Pancreas (tissue), 10 donors: ENCODE data around the gene WIZ. TPM values are rescaled to one million over a fixed set of nuclear protein-coding genes. Genes with fewer than 3 reads are reported as not detected.

Experiments
- ATAC-seq, 4 donors: fragments of 200-7000 bp; cut with Tn5 transposase; one replicate each; pipeline versions ENCODE4 v1.8.0 to v1.9.1; 2020; ENCODE audit warnings: mild to moderate bottlenecking in 4 of 4, moderate library complexity in 4 of 4
- DNase-seq, 6 donors: peaks; one replicate each; pipeline ENCODE4 v3.0.0-alpha.2; 2020
- FAIRE-seq: peaks from 2 replicates; lab custom pipeline; 2012; peaks lifted over from hg19 to GRCh38; lab: Jason Lieb, UNC
- H3K27ac ChIP-seq, 4 donors: fragments of 200-600 bp; sonication (generic); 1 replicate in 3 of 4; 2 replicates in 1 of 4; pipeline versions ENCODE4 v1.5.0 to v1.8.0; 2020
- H3K27me3 ChIP-seq, 4 donors: fragments of 200-600 bp; one replicate each; pipeline ENCODE4 v1.8.0; 2021
- H3K36me3 ChIP-seq, 3 donors: fragments of 200-600 bp; sonication (generic) in 1 of 3; one replicate each; pipeline versions ENCODE4 v1.5.0 to v1.8.0; 2020 to 2021
- H3K4me1 ChIP-seq, 3 donors: fragments of 200-600 bp; one replicate each; pipeline ENCODE4 v1.8.0; 2021
- H3K4me3 ChIP-seq, 4 donors: fragments of 200-600 bp; sonication (generic) in 2 of 4; one replicate each; pipeline versions ENCODE4 v1.5.0 to v1.8.0; 2020 to 2021
- H3K9me3 ChIP-seq, 4 donors: fragments of 200-600 bp; one replicate each; pipeline ENCODE4 v1.8.0; 2021
- WGBS, 2 donors: extraction: QIAGEN DNeasy Blood & Tissue Kit; methylation state at CpG; one replicate each; pipeline ENCODE4 v1.1.7; 2013; 5-methylcytosine and 5-hydroxymethylcytosine counted together
- intact Hi-C, 3 donors: fragments of 100-400 bp; cut with DNase I; formaldehyde crosslinking; loops; one replicate each; pipeline versions ENCODE4 v1.11.1 to v1.14.2; 2022
- polyA plus RNA-seq, 2 donors: library from polyadenylated mRNA; stranded (reverse); fragments of 200-250 nt; gene quantifications; one replicate each; pipeline ENCODE4 v1.2.3, GENCODE V29; 2013
- total RNA-seq, 6 donors: library from RNA; stranded (reverse); fragmentation: NEBNext Ultra II Directional in 4 of 6; extraction: Animal tissue kit (Norgen Biotek cat#: 25700) in 4 of 6; gene quantifications; one replicate each; pipeline versions ENCODE4 v1.2.1 to v1.2.4, GENCODE V29; 2021 to 2023
- TF ChIP-seq, protein P1 (sequence below), 4 donors: fragments of 200-600 bp; sonication (generic) in 3 of 4; IDR thresholded peaks; one replicate each; pipeline versions ENCODE4 v1.5.0 to v1.8.0; 2021; ENCODE audit warnings: antibody characterized with exemption in 4 of 4
- donor health status: healthy with polysubstance abuse.
- donor health status: DM: no; HTN: no; CAD: no; lungs with moderate emphysema.
- donor health status: DM: no; HTN: no; CAD: no.
- donor health status: control.
- donor health status: control.
- donor health status: Bipolar disorder and iron deficiency.
- donor health status: DM: yes; HTN: yes; CAD: no.
- donor health status: DM: no; HTN: no; CAD: no.
- donor health status: DM: no; HTN: no; CAD: no.
- donor health status: DM: yes; HTN: yes; CAD: no.

WIZ gene
- total and polyA plus RNA-seq, 8 donors, result 11.0 to 23.2 (median 16.0) TPM

DNA sequence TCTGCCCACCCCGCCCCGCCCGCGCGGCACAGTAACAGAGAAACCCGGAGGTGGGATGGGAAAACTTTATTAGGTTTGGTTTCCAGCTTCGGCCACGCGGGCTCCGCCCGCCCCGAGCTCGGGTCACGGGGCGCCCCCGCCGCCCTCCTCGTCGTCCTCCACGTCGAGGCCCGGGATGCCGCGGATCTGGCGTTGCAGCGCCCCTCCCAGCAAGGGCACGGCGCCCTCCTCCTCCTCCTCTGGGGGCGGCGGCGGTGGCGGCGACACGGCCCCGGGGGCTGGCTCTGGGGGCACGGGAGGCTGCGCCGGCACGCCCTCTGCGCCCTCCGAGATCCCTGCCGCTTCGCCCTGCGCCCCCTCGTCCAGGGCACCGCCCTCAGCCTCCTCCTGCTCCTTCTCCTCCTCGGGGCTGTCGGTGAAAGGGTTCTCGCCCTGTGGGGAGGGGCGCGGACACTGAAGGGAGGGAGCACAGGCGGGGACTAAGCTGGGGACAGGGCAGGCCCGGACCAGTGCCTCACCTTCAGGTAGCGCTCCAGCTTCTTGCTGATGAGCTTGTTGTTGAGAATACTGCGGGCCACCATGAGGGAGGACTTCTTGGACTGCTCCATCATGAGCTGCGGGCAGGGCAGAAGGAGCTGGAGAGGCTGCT is 69.6 kb downstream of the WIZ start:
- Histone ChIP-seq H3K9me3 (no peaks in the 10 kb centered on the region), H3K27me3 (no peaks in the 10 kb centered on the region), H3K36me3 (no peaks in the 10 kb centered on the region), H3K27ac (peak overlapping the region; percentile 54 to 96 (median 76)), H3K4me3 (peak overlapping the region; percentile 71 to 99 (median 96)), H3K4me1 (peaks cover 0 to 15% (median 0%) of the 10 kb centered on the region in 3 donors)
- FAIRE-seq, result no peak
- peak; percentile 7 to 16 (median 9) for ATAC-seq
- intact Hi-C loops, result no loop called here
- DNase-seq, result peak in 4 of 6 donors; percentile 51 to 82 (median 65)
- 5 to 8% methylated on average over 26 to 56 of the region's 56 CpGs for WGBS, 2 donors
- TF ChIP-seq, protein P1, sequence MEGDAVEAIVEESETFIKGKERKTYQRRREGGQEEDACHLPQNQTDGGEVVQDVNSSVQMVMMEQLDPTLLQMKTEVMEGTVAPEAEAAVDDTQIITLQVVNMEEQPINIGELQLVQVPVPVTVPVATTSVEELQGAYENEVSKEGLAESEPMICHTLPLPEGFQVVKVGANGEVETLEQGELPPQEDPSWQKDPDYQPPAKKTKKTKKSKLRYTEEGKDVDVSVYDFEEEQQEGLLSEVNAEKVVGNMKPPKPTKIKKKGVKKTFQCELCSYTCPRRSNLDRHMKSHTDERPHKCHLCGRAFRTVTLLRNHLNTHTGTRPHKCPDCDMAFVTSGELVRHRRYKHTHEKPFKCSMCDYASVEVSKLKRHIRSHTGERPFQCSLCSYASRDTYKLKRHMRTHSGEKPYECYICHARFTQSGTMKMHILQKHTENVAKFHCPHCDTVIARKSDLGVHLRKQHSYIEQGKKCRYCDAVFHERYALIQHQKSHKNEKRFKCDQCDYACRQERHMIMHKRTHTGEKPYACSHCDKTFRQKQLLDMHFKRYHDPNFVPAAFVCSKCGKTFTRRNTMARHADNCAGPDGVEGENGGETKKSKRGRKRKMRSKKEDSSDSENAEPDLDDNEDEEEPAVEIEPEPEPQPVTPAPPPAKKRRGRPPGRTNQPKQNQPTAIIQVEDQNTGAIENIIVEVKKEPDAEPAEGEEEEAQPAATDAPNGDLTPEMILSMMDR (IDR thresholded peaks at IDR 0.05), result no peak

DNA sequence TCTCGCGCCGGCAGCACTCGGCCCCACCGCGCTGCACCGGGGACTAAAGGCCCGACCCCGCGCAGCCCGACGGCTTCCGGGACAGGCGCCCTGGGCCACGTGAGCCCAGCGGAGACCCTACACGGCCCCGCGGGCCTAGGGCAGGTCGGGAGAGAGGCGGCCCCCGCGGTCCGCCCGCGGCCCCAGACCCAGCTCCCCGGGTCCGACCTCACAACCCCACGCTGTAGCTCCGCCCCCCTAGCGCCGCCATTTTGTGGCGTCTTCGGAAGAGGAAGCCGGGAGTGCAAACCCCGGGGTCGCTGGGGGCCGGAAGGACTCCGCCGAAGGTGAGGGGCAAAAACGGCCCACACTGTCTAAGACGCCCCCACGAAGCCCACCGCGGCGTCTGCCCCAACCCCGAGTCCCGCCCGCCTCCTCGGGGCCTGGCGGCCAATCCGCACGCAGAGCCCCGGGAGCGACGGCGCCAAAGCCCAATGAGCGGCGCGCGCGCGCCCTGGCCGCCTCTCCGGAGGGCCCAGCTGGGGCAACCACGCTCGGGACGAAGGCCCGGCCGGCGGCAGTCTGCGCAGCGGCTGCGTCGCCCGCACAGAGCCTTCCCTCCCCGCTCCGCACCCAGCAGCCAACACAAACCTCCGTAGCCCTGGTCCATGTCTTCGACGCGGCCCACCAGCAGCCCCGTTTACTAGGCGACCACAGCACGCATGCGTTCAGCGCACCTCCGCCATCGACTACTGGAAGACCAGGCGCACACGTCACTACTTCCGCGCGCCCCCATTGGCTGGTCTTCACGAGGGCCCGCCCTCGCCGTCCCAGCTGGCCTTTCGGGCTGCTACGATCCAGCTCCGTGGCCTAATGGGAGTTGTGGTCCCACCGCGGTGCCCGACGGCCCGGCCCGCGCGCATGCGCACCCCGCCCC is 70.4 kb downstream of the WIZ start, which contains the start of gene AKAP8:
Gene AKAP8, minus strand, starts transcription at position 705 of the 916 bp plus-strand sequence. Its CDS starts 56 bp downstream, at position 649.
- Histone ChIP-seq H3K4me1 (peaks cover 0 to 15% (median 0%) of the 10 kb centered on the region in 3 donors), H3K36me3 (no peaks in the 10 kb centered on the region), H3K9me3 (no peaks in the 10 kb centered on the region), H3K27ac (peak within 1 kb of the TSS; percentile 88 to 97 (median 94)), H3K4me3 (peak within 1 kb of the TSS; percentile 91 to 99 (median 96)), H3K27me3 (no peaks in the 10 kb centered on the region)
- peak; percentile 92 to 97 (median 94) for ATAC-seq
- 0 to 1% methylated on average over 76 to 111 of the region's 111 CpGs for WGBS, 2 donors
- TF ChIP-seq, protein P1 (IDR thresholded peaks at IDR 0.05), result no peak
- FAIRE-seq, result no peak
- DNase-seq, result peak; percentile 97 to 100 (median 98)
- intact Hi-C loops, result no loop called here

DNA sequence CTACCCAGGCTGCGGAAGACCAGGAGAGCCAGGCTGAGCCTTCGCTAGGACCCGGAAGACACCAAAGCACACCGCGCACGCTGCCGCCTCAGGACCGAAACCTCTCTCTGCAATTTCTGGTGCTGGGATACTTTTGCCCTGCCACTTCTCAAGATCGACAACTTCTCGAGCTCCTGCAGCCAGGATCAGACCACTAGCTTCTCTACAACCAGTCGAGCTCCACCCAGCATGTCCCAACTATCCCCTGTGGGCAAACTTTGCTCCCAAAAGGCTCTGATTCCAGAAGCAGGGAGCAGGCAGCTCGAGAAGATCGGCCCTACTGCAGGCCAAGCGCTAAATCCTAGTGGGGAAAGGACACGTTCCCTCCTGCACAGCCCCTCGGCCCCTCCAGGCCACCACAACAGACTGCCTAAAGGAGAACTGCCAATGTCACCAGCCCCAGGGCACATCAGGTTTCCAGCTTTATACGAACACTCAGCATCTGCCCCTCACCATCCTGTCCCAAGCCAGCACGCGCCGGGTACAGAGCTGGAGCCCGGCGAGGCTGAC is 71.1 kb downstream of the WIZ start:
- WGBS, 2 donors, result 0% methylated on average over 22 of the region's 22 CpGs
- Histone ChIP-seq H3K4me1 (peaks cover 0 to 15% (median 0%) of the 10 kb centered on the region in 3 donors), H3K36me3 (no peaks in the 10 kb centered on the region), H3K27me3 (no peaks in the 10 kb centered on the region), H3K27ac (peak overlapping the region; percentile 88 to 97 (median 94)), H3K4me3 (peak overlapping the region; percentile 91 to 99 (median 96)), H3K9me3 (no peaks in the 10 kb centered on the region)
- intact Hi-C loops, result no loop called here
- TF ChIP-seq, protein P1 (IDR thresholded peaks at IDR 0.05), result no peak
- ATAC-seq (peak; percentile 23 to 43 (median 36)), DNase-seq (peak in 4 of 6 donors; percentile 50 to 71 (median 60)), FAIRE-seq (no peak)

DNA sequence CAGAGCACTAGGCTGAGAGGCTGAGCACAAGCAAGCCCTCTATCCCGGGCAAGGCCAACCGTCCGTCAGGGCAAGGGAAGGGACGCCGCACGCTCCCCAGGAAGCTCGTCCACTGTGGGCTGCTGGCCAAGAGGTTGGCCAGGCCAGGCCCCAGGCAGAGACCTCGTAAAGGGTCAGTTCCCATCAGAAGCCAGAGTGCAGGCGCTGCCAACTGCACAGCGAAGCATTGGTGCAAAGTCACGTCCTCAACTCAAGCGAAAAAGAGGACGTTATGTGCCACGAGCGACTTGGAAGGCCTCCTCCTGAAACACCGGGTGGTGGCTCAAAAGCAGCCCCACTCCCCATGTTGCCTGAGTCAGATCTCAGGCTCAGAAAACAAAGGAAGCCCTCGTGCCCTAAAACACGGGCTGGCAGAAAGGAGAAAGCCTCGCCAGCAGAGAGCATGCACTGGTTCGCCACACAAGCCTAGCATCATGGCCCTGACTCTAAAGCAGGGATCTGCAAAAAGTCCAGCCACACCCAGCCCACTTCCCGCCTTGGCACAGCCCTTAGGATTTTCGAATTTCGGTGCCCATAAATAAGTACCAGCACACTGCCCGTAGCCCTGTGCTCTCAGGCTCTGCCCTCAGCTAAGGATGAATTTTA is 74.8 kb downstream of the WIZ start:
- H3K9me3 ChIP-seq, result no peaks in the 10 kb centered on the region
- no peak overlapping the region for H3K27ac ChIP-seq
- FAIRE-seq (no peak), DNase-seq (peak in 1 of 6 donors; percentile 46), ATAC-seq (no peak)
- H3K4me3 ChIP-seq, result no peak overlapping the region
- peaks cover 0 to 34% (median 17%) of the 10 kb centered on the region in 3 donors for H3K36me3 ChIP-seq
- intact Hi-C loops, result no loop called here
- 73 to 77% methylated on average over 24 of the region's 24 CpGs for WGBS, 2 donors
- TF ChIP-seq, protein P1 (IDR thresholded peaks at IDR 0.05), result no peak
- H3K27me3 ChIP-seq, result no peaks in the 10 kb centered on the region
- H3K4me1 ChIP-seq, result peaks cover 0 to 15% (median 0%) of the 10 kb centered on the region in 3 donors
